ENCODE data around the gene SLCO4C1.

DNA sequence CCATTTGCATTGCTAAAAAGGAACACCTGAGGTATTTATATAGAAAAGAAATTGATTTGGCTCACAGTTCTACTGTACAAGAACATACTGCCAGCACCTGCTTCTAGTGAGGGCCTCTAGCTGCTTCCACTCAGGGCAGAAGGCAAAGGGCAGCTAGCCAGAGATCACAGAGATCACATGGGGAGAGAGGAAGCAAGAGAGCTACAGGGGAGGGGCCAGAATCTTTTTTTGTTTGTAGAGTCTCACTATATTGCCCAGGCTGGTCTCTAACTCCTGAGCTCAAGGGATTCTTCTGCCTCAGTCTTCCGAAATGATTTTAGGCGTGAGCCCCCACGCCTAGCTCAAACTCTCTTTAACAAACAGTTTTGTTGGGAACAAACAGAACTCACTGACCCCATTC lies 6.1 kb downstream of the SLCO4C1 start:
- TF ChIP-seq POLR2AphosphoS5 (IDR thresholded peaks at IDR 0.05) (no peak), RAD21 (conservative IDR thresholded peaks at IDR 0.05) (no peak), EP300 (conservative IDR thresholded peaks at IDR 0.05; ENCODE audit: poor library complexity, severe bottlenecking) (no peak), EZH2 (IDR thresholded peaks at IDR 0.05; ENCODE audit: borderline replicate concordance, insufficient read depth, low read length, poor library complexity, severe bottlenecking) (no peak), SMC3 (conservative IDR thresholded peaks at IDR 0.05; ENCODE audit: poor library complexity) (no peak), TAF1 (IDR thresholded peaks at IDR 0.05; ENCODE audit: low read depth) (no peak)
- TF ChIP-seq, protein P1, sequence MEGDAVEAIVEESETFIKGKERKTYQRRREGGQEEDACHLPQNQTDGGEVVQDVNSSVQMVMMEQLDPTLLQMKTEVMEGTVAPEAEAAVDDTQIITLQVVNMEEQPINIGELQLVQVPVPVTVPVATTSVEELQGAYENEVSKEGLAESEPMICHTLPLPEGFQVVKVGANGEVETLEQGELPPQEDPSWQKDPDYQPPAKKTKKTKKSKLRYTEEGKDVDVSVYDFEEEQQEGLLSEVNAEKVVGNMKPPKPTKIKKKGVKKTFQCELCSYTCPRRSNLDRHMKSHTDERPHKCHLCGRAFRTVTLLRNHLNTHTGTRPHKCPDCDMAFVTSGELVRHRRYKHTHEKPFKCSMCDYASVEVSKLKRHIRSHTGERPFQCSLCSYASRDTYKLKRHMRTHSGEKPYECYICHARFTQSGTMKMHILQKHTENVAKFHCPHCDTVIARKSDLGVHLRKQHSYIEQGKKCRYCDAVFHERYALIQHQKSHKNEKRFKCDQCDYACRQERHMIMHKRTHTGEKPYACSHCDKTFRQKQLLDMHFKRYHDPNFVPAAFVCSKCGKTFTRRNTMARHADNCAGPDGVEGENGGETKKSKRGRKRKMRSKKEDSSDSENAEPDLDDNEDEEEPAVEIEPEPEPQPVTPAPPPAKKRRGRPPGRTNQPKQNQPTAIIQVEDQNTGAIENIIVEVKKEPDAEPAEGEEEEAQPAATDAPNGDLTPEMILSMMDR (IDR thresholded peaks at IDR 0.05; ENCODE audit: poor library complexity, severe bottlenecking): no peak
- TF ChIP-seq, protein P2, sequence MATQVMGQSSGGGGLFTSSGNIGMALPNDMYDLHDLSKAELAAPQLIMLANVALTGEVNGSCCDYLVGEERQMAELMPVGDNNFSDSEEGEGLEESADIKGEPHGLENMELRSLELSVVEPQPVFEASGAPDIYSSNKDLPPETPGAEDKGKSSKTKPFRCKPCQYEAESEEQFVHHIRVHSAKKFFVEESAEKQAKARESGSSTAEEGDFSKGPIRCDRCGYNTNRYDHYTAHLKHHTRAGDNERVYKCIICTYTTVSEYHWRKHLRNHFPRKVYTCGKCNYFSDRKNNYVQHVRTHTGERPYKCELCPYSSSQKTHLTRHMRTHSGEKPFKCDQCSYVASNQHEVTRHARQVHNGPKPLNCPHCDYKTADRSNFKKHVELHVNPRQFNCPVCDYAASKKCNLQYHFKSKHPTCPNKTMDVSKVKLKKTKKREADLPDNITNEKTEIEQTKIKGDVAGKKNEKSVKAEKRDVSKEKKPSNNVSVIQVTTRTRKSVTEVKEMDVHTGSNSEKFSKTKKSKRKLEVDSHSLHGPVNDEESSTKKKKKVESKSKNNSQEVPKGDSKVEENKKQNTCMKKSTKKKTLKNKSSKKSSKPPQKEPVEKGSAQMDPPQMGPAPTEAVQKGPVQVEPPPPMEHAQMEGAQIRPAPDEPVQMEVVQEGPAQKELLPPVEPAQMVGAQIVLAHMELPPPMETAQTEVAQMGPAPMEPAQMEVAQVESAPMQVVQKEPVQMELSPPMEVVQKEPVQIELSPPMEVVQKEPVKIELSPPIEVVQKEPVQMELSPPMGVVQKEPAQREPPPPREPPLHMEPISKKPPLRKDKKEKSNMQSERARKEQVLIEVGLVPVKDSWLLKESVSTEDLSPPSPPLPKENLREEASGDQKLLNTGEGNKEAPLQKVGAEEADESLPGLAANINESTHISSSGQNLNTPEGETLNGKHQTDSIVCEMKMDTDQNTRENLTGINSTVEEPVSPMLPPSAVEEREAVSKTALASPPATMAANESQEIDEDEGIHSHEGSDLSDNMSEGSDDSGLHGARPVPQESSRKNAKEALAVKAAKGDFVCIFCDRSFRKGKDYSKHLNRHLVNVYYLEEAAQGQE (IDR thresholded peaks at IDR 0.05; ENCODE audit: borderline replicate concordance): no peak
